ENCODE measurements around the gene DIPK2B.

Gene DIPK2B

GRCh38 chrX:45200741-45201234 lies at the start of gene DIPK2B:
Gene DIPK2B (minus strand): TSS chrX:45200876. CDS start chrX:45200826, 50 bp downstream.
- DNase-seq (ENCODE audit: low read depth): no peak

GRCh38 chrX:45240301-45240700 lies 39.6 kb upstream of the DIPK2B start:
- no peak for DNase-seq (ENCODE audit: low read depth)

- no peak for DNase-seq (ENCODE audit: low read depth)
Measured at GRCh38 chrX:45238489-45238888, 37.8 kb upstream of the DIPK2B start.

GRCh38 chrX:45233531-45233930 lies 32.9 kb upstream of the DIPK2B start:
- DNase-seq (ENCODE audit: low read depth): no peak

GRCh38 chrX:45232139-45232538 lies 31.5 kb upstream of the DIPK2B start:
- no peak for DNase-seq (ENCODE audit: low read depth)

GRCh38 chrX:45230410-45230809 lies 29.7 kb upstream of the DIPK2B start:
- no peak for DNase-seq (ENCODE audit: low read depth)

GRCh38 chrX:45229348-45229747 lies 28.7 kb upstream of the DIPK2B start:
- DNase-seq (ENCODE audit: low read depth): no peak

GRCh38 chrX:45228126-45228525 lies 27.4 kb upstream of the DIPK2B start:
- no peak for DNase-seq (ENCODE audit: low read depth)

- DNase-seq (ENCODE audit: low read depth): no peak
Measured at GRCh38 chrX:45208121-45208856, 7.6 kb upstream of the DIPK2B start.

GRCh38 chrX:45202171-45202570 lies 1.5 kb upstream of the DIPK2B start:
- DNase-seq (ENCODE audit: low read depth): no peak

- no peak for DNase-seq (ENCODE audit: low read depth)
Measured at GRCh38 chrX:45198706-45199105, 2.0 kb downstream of the DIPK2B start.

GRCh38 chrX:45198301-45198700 lies 2.4 kb downstream of the DIPK2B start:
- DNase-seq (ENCODE audit: low read depth): no peak

GRCh38 chrX:45196701-45197100 lies 4.0 kb downstream of the DIPK2B start:
- DNase-seq (ENCODE audit: low read depth): no peak

GRCh38 chrX:45191820-45192409 lies 8.8 kb downstream of the DIPK2B start:
- no peak for DNase-seq (ENCODE audit: low read depth)

- no peak for DNase-seq (ENCODE audit: low read depth)
Measured at GRCh38 chrX:45191383-45191782, 9.3 kb downstream of the DIPK2B start.

GRCh38 chrX:45187731-45188130 lies 12.9 kb downstream of the DIPK2B start:
- DNase-seq (ENCODE audit: low read depth): no peak

- DNase-seq (ENCODE audit: low read depth): no peak
Measured at GRCh38 chrX:45186643-45187026, 14.0 kb downstream of the DIPK2B start.

GRCh38 chrX:45184211-45184610 lies 16.5 kb downstream of the DIPK2B start:
- no peak for DNase-seq (ENCODE audit: low read depth)

GRCh38 chrX:45172890-45173289 lies 27.8 kb downstream of the DIPK2B start:
- no peak for DNase-seq (ENCODE audit: low read depth)

- no peak for DNase-seq (ENCODE audit: low read depth)
Measured at GRCh38 chrX:45166781-45167180, 33.9 kb downstream of the DIPK2B start.

GRCh38 chrX:45165726-45166125 lies 35.0 kb downstream of the DIPK2B start:
- no peak for DNase-seq (ENCODE audit: low read depth)

- no peak for DNase-seq (ENCODE audit: low read depth)
Measured at GRCh38 chrX:45164995-45165394, 35.7 kb downstream of the DIPK2B start.

- DNase-seq (ENCODE audit: low read depth): no peak
Measured at GRCh38 chrX:45164021-45164621, 36.6 kb downstream of the DIPK2B start.
